Upper lobe of right lung (tissue), 1 donor: ENCODE results near the gene KCNK15. TPM values are rescaled to one million over a fixed set of nuclear protein-coding genes. Genes with fewer than 3 reads are reported as not detected.

Experiments
- ATAC-seq: fragments of 200-7000 bp; cut with Tn5 transposase; one replicate; pipeline ENCODE4 v1.9.1; 2020; ENCODE audit warnings: mild to moderate bottlenecking, moderate library complexity
- DNase-seq: peaks from one replicate; pipeline ENCODE4 v3.0.0-alpha.2; 2020
- H3K27ac ChIP-seq: fragments of 200-600 bp; one replicate; pipeline ENCODE4 v1.8.0; 2022
- H3K27me3 ChIP-seq: fragments of 200-600 bp; one replicate; pipeline ENCODE4 v1.8.0; 2022; ENCODE audit warnings: mild to moderate bottlenecking
- H3K36me3 ChIP-seq: fragments of 200-600 bp; one replicate; pipeline ENCODE4 v1.8.0; 2022
- H3K4me1 ChIP-seq: fragments of 200-600 bp; one replicate; pipeline ENCODE4 v1.8.0; 2022
- H3K4me3 ChIP-seq: fragments of 200-600 bp; one replicate; pipeline ENCODE4 v1.8.0; 2022; ENCODE audit warnings: mild to moderate bottlenecking
- H3K9me3 ChIP-seq: fragments of 200-600 bp; one replicate; pipeline ENCODE4 v1.8.0; 2022
- CTCF ChIP-seq: fragments of 200-600 bp; IDR thresholded peaks from one replicate; pipeline ENCODE4 v1.8.0; 2022; ENCODE audit warnings: antibody characterized with exemption
- intact Hi-C: fragments of 100-400 bp; cut with DNase I; formaldehyde crosslinking; loops from one replicate; pipeline ENCODE4 v1.11.0; 2022
- total RNA-seq: library from RNA; stranded (reverse); fragmentation: NEBNext Ultra II Directional; extraction: Animal tissue kit (Norgen Biotek cat#: 25700); gene quantifications from one replicate; pipeline ENCODE4 v1.2.1, GENCODE V29; 2021
- donor health status: DM: no; HTN: yes; CAD: no; lungs with severe emphysema.

The KCNK15 gene
- total RNA-seq, 1 donor from 2014 or later, result 1.1 TPM

DNA sequence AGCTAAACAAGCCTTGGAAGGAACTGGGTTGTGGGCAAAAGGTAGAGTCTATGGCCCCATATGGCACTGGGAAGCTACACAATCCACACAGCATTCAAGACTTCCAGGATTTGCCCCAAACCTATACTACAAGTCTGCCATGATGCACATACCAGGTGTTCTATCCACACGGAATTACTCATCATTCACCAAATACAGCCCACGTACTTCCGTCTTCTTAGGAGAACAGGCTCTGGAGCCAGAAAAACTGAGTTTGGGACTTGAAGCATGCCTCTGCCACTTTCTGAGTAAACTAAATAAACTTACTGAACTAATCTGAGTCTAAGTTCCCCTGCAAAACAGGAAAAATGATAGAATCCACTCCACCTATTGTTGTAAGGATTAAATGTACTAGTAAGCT lies 36.1 kb downstream of the KCNK15 start:
- no peak for ATAC-seq
- Histone ChIP-seq H3K9me3 (no peaks in the 10 kb centered on the region), H3K4me1 (no peaks in the 10 kb centered on the region), H3K36me3 (no peaks in the 10 kb centered on the region), H3K4me3 (no peak overlapping the region), H3K27me3 (no peaks in the 10 kb centered on the region), H3K27ac (no peak overlapping the region)
- no peak for TF ChIP-seq CTCF
- intact Hi-C loops, result no loop called here
- no peak for DNase-seq

- DNase-seq (no peak), ATAC-seq (no peak)
- Histone ChIP-seq H3K27me3 (no peaks in the 10 kb centered on the region), H3K4me3 (no peak overlapping the region), H3K4me1 (no peaks in the 10 kb centered on the region), H3K27ac (no peak overlapping the region), H3K36me3 (no peaks in the 10 kb centered on the region), H3K9me3 (no peaks in the 10 kb centered on the region)
- no peak for TF ChIP-seq CTCF
- intact Hi-C loops, result no loop called here
Measured at GRCh38 chr20:44784688-44785087, 39.0 kb downstream of the KCNK15 start.

DNA sequence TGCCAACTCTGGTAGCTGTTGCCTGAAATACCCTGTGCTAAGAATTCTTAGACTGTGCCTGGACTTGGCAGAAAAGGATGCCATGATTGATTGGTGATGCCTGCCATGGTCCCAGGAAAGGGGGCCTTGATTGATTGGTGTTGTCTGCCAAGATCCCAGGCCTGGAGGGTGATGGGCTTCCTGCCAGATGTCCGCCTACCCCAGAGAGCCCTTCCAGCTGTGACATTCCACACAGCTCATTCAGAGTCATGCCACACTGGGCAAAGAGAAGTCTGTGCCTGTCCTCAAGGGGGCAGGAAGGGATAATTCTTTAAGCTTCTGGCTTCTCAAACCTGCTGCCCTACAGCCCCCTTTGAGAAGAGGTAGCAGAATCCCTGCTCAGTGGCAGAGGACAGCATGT lies 40.1 kb downstream of the KCNK15 start:
- no peaks in the 10 kb centered on the region for H3K36me3 ChIP-seq
- no peak overlapping the region for H3K27ac ChIP-seq
- ATAC-seq, result no peak
- H3K4me3 ChIP-seq, result no peak overlapping the region
- no peaks in the 10 kb centered on the region for H3K27me3 ChIP-seq
- intact Hi-C loops, result no loop called here
- no peak for TF ChIP-seq CTCF
- H3K4me1 ChIP-seq, result no peaks in the 10 kb centered on the region
- H3K9me3 ChIP-seq, result no peaks in the 10 kb centered on the region
- DNase-seq, result no peak

GRCh38 chr20:44787299-44787698 lies 41.6 kb downstream of the KCNK15 start:
- intact Hi-C loops, result no loop called here
- TF ChIP-seq CTCF, result no peak
- Histone ChIP-seq H3K36me3 (no peaks in the 10 kb centered on the region), H3K9me3 (no peaks in the 10 kb centered on the region), H3K27me3 (no peaks in the 10 kb centered on the region), H3K27ac (no peak overlapping the region), H3K4me1 (no peaks in the 10 kb centered on the region), H3K4me3 (no peak overlapping the region)
- ATAC-seq (no peak), DNase-seq (no peak)

DNA sequence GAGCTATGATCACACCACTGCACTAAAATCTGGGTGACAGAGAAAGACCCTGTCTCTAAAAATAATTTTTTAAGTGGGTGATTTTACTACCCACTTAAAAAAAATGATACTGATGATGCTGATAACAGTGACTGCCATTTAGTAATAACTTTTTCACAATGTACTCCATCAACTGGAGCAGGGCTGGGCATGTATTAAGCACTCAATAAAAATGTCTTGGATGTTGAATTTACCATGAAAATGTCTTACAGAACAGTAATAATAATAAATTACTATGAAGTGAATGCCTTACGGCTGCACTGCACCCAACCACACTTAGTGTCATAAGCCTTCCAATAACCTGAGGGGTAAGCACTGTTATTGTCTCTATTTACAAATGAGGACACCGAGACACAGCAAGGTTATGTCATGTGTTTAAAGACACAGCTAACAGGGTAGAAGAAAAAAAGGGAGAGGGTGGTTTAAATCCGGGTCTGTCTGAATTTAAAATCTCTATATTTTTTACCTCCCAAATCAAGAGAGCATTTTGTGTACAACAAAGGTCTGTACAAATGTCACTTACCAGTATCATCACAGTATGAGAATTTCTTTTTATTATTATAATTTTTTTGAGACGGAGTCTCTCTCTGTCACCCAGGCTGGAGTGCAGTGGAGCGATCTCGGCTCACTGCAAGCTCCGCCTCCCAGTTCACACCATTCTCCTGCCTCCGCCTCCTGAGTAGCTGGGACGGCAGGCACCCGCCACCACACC lies 43.2 kb downstream of the KCNK15 start:
- Histone ChIP-seq H3K27ac (no peak overlapping the region), H3K9me3 (no peaks in the 10 kb centered on the region), H3K4me3 (no peak overlapping the region), H3K36me3 (no peaks in the 10 kb centered on the region), H3K27me3 (no peaks in the 10 kb centered on the region), H3K4me1 (no peaks in the 10 kb centered on the region)
- intact Hi-C loops, result no loop called here
- ATAC-seq, result no peak
- TF ChIP-seq CTCF, result no peak
- no peak for DNase-seq
